ENCODE results near the gene GRAMD1C. TPM values are rescaled to one million over a fixed set of nuclear protein-coding genes. Genes with fewer than 3 reads are reported as not detected.

GRAMD1C gene
- total RNA-seq, 1 experiment from 2014 or later = 0.79 TPM

DNA sequence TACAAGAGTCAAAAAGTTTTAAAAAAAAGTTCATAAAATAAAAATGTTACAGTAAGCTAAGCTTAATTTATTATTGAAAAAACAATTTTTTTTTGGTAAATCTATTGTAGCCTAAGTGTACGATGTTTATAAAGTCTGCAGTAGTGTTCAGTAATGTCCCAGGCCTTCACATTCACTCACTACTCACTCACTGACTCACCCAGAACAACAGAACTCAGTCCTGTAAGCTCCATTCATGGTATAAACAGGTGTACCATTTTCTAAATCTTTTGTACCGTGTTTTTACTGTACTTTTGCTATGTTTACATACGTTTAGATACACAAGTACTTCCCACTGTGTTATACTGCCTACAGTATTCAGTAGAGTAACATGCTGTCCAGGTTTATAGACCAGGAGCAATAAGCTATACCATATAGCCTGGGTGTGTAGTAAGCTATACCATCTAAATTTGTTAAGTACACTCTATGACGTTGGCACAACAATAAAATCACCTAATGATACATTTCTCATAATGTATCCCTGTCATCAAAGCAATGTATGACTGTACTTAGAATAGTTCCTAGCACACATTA, 68.1 kb downstream of the GRAMD1C start:
- H3K9me3 Mint-ChIP-seq (ENCODE audit: unreplicated experiment) = no peaks in the 10 kb centered on the region
- POLR2A ChIA-PET = interaction anchor here (1.2 to 2.3 kb wide), 3 partner anchors 9 to 160 kb away, joined by 3 to 14 read pairs (median 11); partner anchors contain the start of gene ATP6V1A
- no peaks in the 10 kb centered on the region for H3K27me3 Mint-ChIP-seq (ENCODE audit: insufficient read depth, unreplicated experiment)
- TF ChIP-seq CTCF (IDR thresholded peaks at IDR 0.05; ENCODE audit: unreplicated experiment) = no peak
- no peaks in the 10 kb centered on the region for H3K36me3 Mint-ChIP-seq (ENCODE audit: insufficient read depth, unreplicated experiment)
- no peak overlapping the region for H3K4me3 Mint-ChIP-seq (ENCODE audit: unreplicated experiment)
- BruUV-seq (replicated peaks) = no TSS peak
- no peaks in the 10 kb centered on the region for H3K4me1 Mint-ChIP-seq (ENCODE audit: insufficient read depth, unreplicated experiment)
- no peak overlapping the region for H3K27ac Mint-ChIP-seq (ENCODE audit: low read depth, unreplicated experiment)
- intact Hi-C loops (cut with micrococcal nuclease) = no loop called here
- CTCF ChIA-PET = interaction anchor here (0.8 to 12.6 kb wide), 3 partner anchors 65 to 171 kb away, joined by 3 to 313 read pairs (median 4); partner anchors contain the start of gene GRAMD1C
- no peak for DNase-seq (ENCODE audit: unreplicated experiment)

GRCh38 chr3:113908133-113908532, 69.5 kb downstream of the GRAMD1C start:
- no TSS peak for BruUV-seq (replicated peaks)
- Mint-ChIP-seq H3K27me3 (ENCODE audit: insufficient read depth, unreplicated experiment) (no peaks in the 10 kb centered on the region), H3K4me3 (ENCODE audit: unreplicated experiment) (no peak overlapping the region), H3K4me1 (ENCODE audit: insufficient read depth, unreplicated experiment) (no peaks in the 10 kb centered on the region), H3K36me3 (ENCODE audit: insufficient read depth, unreplicated experiment) (no peaks in the 10 kb centered on the region), H3K27ac (ENCODE audit: low read depth, unreplicated experiment) (no peak overlapping the region), H3K9me3 (ENCODE audit: unreplicated experiment) (no peaks in the 10 kb centered on the region)
- DNase-seq (ENCODE audit: unreplicated experiment) = no peak
- POLR2A ChIA-PET = interaction anchor here (2.3 kb wide), 1 partner anchor 11 kb away, joined by 14 read pairs; no protein-coding TSS in a partner anchor
- no peak for TF ChIP-seq CTCF (IDR thresholded peaks at IDR 0.05; ENCODE audit: unreplicated experiment)
- intact Hi-C loops (cut with micrococcal nuclease) = no loop called here
- CTCF ChIA-PET = interaction anchor here (0.7 to 12.6 kb wide), 4 partner anchors 9 to 66 kb away, joined by 3 to 313 read pairs (median 4); partner anchors contain the start of gene GRAMD1C

- ChIA-PET POLR2A (interaction anchor here (1.0 to 1.3 kb wide), 4 partner anchors 14 to 166 kb away, joined by 3 to 7 read pairs (median 4); partner anchors contain the start of gene NAA50), CTCF (interaction anchor here (0.5 to 12.6 kb wide), 2 partner anchors 69 to 623 kb away, joined by 4 to 313 read pairs; partner anchors contain the start of gene GRAMD1C)
- Mint-ChIP-seq H3K4me3 (ENCODE audit: unreplicated experiment) (no peak overlapping the region), H3K4me1 (ENCODE audit: insufficient read depth, unreplicated experiment) (no peaks in the 10 kb centered on the region), H3K27ac (ENCODE audit: low read depth, unreplicated experiment) (no peak overlapping the region), H3K9me3 (ENCODE audit: unreplicated experiment) (no peaks in the 10 kb centered on the region), H3K27me3 (ENCODE audit: insufficient read depth, unreplicated experiment) (no peaks in the 10 kb centered on the region), H3K36me3 (ENCODE audit: insufficient read depth, unreplicated experiment) (no peaks in the 10 kb centered on the region)
- no peak for TF ChIP-seq CTCF (IDR thresholded peaks at IDR 0.05; ENCODE audit: unreplicated experiment)
- BruUV-seq (replicated peaks) = no TSS peak
- no peak for DNase-seq (ENCODE audit: unreplicated experiment)
- intact Hi-C loops (cut with micrococcal nuclease) = loop anchor here (10.0 kb wide), 1 partner anchor 286 kb away; no protein-coding TSS in a partner anchor
These were observed 72.4 kb downstream of the GRAMD1C start for GRCh38 chr3:113910966-113911365.

- no peaks in the 10 kb centered on the region for H3K36me3 Mint-ChIP-seq (ENCODE audit: insufficient read depth, unreplicated experiment)
- no peak overlapping the region for H3K4me3 Mint-ChIP-seq (ENCODE audit: unreplicated experiment)
- CTCF ChIA-PET = interaction anchor here (0.6 to 12.6 kb wide), 16 partner anchors 10 to 196 kb away, joined by 3 to 313 read pairs (median 4); partner anchors contain the start of genes ATP6V1A and GRAMD1C
- H3K4me1 Mint-ChIP-seq (ENCODE audit: insufficient read depth, unreplicated experiment) = no peaks in the 10 kb centered on the region
- no TSS peak for BruUV-seq (replicated peaks)
- peak; percentile 82 for DNase-seq (ENCODE audit: unreplicated experiment)
- peak; percentile 63 for TF ChIP-seq CTCF (IDR thresholded peaks at IDR 0.05; ENCODE audit: unreplicated experiment)
- H3K9me3 Mint-ChIP-seq (ENCODE audit: unreplicated experiment) = no peaks in the 10 kb centered on the region
- intact Hi-C loops (cut with micrococcal nuclease) = loop anchor here (1.0 to 10.0 kb wide), 4 partner anchors 68 to 288 kb away; partner anchors contain the start of gene GRAMD1C
- H3K27ac Mint-ChIP-seq (ENCODE audit: low read depth, unreplicated experiment) = no peak overlapping the region
- POLR2A ChIA-PET = interaction anchor here (0.6 to 1.6 kb wide), 7 partner anchors 11 to 397 kb away, joined by 3 to 10 read pairs (median 3); no protein-coding TSS in a partner anchor
- no peaks in the 10 kb centered on the region for H3K27me3 Mint-ChIP-seq (ENCODE audit: insufficient read depth, unreplicated experiment)
These were observed 74.1 kb downstream of the GRAMD1C start for GRCh38 chr3:113912552-113913236.
